ENCODE data around the gene AJAP1. TPM values are rescaled to one million over a fixed set of nuclear protein-coding genes. Genes with fewer than 3 reads are reported as not detected.
A peak's percentile ranks its signal among the peaks of the same experiment; 100 is the strongest.

The AJAP1 gene
- total and polyA plus RNA-seq, 2 of the 13 experiments (the other 11 are each of a cell fraction or from before 2014, with no cell fraction given) = not detected

DNA sequence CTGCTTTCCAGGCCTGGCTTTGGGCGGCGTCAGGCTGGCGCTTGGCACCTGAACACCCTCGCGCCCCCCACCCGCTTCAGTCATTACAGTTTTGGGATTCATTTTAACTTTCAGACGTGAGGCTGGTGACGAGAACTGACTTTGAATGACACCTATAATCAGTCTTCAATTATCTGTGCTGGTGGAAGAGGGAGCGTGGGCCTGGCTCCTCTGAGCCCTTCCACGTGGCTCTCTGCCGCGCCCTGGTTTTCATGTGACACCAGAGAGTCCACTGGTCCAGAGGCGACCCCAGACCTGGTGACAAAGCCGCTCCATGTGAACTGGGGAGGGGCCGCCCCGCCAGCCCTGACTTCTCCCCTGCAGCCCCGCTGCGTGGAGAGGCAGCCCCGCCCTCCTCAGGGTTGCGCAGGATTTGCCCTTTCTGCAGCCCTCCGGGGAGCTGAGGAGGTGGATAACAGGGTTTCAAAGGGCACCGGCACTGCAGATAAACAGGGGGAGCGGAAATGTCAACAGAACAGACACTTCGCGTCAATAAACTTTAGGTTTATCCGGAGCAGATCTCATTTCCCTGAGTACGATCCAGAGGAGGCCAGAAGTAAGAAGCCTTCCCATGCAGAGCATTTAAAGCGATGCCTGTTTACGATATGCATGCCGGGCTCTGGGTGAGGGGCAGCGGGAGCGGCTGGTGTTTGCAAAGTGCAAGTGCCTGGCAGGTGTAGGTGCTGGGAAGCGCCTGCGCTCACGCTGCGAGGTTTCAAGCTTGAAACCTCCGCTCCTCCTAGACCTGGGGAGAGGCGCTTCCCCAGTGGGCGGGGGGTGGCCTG lies 56.4 kb downstream of the AJAP1 start (continued):
- TF ChIP-seq PAXIP1 (CRISPR knock-in tag; conservative IDR thresholded peaks at IDR 0.05) (peak; percentile 74), MTA1 (CRISPR knock-in tag; IDR thresholded peaks at IDR 0.05; ENCODE audit: borderline replicate concordance) (peak; percentile 66; the same call in 1 of the 2 replicates), ZSCAN25 (CRISPR knock-in tag; IDR thresholded peaks at IDR 0.05) (peak; percentile 97), AKAP8 (CRISPR knock-in tag; IDR thresholded peaks at IDR 0.05) (no peak), FOXP1 (IDR thresholded peaks at IDR 0.05) (no peak), FOXP1 (CRISPR knock-in tag; IDR thresholded peaks at IDR 0.05) (peak; percentile 94), NR3C1 (CRISPR knock-in tag; IDR thresholded peaks at IDR 0.05) (no peak), ELF3 (CRISPR knock-in tag; IDR thresholded peaks at IDR 0.05) (0 out of 2 replicates have a peak, but pooled peaks have one; percentile 28), BATF2 (CRISPR knock-in tag; IDR thresholded peaks at IDR 0.05) (no peak), FOXO1 (CRISPR knock-in tag; IDR thresholded peaks at IDR 0.05) (peak; percentile 74), SOX13 (IDR thresholded peaks at IDR 0.05) (no peak), SOX13 (CRISPR knock-in tag; conservative IDR thresholded peaks at IDR 0.05 in 1 of 2, IDR thresholded peaks at IDR 0.05 in 1 of 2) (peak in 1 of 2 experiments; percentile 27; a peak in 1 of 4 replicates), ETV5 (CRISPR knock-in tag; IDR thresholded peaks at IDR 0.05; ENCODE audit: borderline replicate concordance) (peak; percentile 53; the same call in 1 of the 2 replicates), HDAC2 (CRISPR knock-in tag; IDR thresholded peaks at IDR 0.05) (peak; percentile 50; the same call in 1 of the 2 replicates), PHF21A (CRISPR knock-in tag; IDR thresholded peaks at IDR 0.05) (peak; percentile 57), ZSCAN12 (CRISPR knock-in tag; IDR thresholded peaks at IDR 0.05) (no peak), POLR2G (IDR thresholded peaks at IDR 0.05; ENCODE audit: low read depth, low read length) (no peak), ADNP (CRISPR knock-in tag; IDR thresholded peaks at IDR 0.05) (no peak), ZNF883 (CRISPR knock-in tag; IDR thresholded peaks at IDR 0.05; ENCODE audit: not compliant biosample characterization) (no peak), YEATS4 (CRISPR knock-in tag; IDR thresholded peaks at IDR 0.05; ENCODE audit: borderline replicate concordance) (peak; percentile 55; the same call in 1 of the 2 replicates), TP53 (CRISPR knock-in tag; conservative IDR thresholded peaks at IDR 0.05) (no peak), ATRX (CRISPR knock-in tag; IDR thresholded peaks at IDR 0.05; ENCODE audit: borderline replicate concordance) (no peak), CCDC6 (CRISPR knock-in tag; IDR thresholded peaks at IDR 0.05) (no peak), CREB1 (IDR thresholded peaks at IDR 0.05) (no peak), CREB1 (CRISPR knock-in tag; IDR thresholded peaks at IDR 0.05) (peak; percentile 27; the same call in 1 of the 2 replicates)
- TF ChIP-seq, protein P1, sequence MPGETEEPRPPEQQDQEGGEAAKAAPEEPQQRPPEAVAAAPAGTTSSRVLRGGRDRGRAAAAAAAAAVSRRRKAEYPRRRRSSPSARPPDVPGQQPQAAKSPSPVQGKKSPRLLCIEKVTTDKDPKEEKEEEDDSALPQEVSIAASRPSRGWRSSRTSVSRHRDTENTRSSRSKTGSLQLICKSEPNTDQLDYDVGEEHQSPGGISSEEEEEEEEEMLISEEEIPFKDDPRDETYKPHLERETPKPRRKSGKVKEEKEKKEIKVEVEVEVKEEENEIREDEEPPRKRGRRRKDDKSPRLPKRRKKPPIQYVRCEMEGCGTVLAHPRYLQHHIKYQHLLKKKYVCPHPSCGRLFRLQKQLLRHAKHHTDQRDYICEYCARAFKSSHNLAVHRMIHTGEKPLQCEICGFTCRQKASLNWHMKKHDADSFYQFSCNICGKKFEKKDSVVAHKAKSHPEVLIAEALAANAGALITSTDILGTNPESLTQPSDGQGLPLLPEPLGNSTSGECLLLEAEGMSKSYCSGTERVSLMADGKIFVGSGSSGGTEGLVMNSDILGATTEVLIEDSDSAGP (CRISPR knock-in tag; IDR thresholded peaks at IDR 0.05; ENCODE audit: borderline replicate concordance) = peak; percentile 42; the same call in 1 of the 2 replicates
